Measurements from ENCODE around the gene SNU13. TPM values are rescaled to one million over a fixed set of nuclear protein-coding genes. Genes with fewer than 3 reads are reported as not detected.

The SNU13 gene
- total RNA-seq, 4 donors from 2014 or later = 65.2 to 106 (median 88.6) TPM

DNA sequence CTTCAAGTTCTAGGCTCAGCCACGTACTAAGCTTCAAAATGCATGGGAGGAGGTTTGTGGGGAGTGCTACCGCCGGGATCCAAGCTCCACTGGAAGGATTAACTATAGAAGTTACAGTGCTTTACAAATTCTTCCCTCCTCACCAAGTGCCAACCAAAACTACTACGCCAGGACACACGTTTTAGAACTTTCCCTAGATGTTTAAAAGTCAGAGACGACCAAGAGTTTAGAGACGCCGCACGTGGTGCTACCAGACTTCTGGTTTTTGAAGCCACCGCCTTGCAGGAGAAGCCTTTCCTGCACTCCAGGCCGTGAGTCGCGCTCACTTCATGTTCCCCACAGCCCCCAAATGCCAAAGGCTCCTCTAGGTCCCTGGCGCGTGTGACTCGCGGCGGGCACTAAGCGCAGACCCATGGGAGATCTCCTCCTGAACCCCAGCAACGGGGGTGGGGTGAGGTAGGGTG lies 734 bp downstream of the SNU13 start:
- TF ChIP-seq, protein P1, sequence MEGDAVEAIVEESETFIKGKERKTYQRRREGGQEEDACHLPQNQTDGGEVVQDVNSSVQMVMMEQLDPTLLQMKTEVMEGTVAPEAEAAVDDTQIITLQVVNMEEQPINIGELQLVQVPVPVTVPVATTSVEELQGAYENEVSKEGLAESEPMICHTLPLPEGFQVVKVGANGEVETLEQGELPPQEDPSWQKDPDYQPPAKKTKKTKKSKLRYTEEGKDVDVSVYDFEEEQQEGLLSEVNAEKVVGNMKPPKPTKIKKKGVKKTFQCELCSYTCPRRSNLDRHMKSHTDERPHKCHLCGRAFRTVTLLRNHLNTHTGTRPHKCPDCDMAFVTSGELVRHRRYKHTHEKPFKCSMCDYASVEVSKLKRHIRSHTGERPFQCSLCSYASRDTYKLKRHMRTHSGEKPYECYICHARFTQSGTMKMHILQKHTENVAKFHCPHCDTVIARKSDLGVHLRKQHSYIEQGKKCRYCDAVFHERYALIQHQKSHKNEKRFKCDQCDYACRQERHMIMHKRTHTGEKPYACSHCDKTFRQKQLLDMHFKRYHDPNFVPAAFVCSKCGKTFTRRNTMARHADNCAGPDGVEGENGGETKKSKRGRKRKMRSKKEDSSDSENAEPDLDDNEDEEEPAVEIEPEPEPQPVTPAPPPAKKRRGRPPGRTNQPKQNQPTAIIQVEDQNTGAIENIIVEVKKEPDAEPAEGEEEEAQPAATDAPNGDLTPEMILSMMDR (IDR thresholded peaks at IDR 0.05; ENCODE audit: low read depth) = no peak

DNA sequence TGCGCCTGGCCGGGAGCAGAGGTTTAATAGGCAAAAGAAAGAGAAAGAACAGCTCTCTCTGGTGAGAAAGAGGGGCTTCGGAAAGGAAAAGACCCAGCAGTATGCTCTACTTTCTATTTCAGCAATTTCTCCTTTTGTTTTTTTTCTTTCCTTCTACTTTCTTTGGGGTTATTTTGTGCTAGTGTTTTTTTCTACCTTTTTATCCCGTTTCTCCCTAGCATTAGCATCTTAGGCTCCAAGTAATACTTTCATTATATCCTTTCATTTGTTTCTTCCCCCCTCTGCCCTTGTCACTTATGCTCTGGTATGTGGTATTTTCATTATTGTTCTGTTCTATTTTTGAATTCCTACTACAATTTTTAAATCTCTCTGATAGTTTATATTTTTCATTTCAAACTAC lies 4.5 kb downstream of the SNU13 start:
- TF ChIP-seq, protein P1 (IDR thresholded peaks at IDR 0.05; ENCODE audit: low read depth) = no peak

DNA sequence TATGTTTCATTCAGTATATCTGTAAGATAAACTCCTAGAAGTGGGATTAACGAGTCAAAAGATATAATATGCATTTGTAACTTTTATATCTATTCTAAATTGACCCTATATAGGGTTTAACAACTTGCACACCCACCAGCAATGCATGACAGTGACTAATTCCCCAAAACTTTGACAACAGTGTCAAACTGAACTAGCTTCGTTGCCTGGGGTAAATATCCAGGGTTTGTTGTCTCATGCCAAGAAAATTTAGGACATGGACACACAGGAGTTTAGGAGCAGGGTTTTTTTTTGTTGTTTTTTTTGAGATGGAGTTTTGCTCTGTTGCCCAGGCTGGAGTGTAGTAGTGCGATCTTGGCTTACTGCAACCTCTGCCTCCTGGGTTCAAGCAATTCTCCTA lies 5.1 kb downstream of the SNU13 start:
- TF ChIP-seq, protein P1 (IDR thresholded peaks at IDR 0.05; ENCODE audit: low read depth) = no peak

DNA sequence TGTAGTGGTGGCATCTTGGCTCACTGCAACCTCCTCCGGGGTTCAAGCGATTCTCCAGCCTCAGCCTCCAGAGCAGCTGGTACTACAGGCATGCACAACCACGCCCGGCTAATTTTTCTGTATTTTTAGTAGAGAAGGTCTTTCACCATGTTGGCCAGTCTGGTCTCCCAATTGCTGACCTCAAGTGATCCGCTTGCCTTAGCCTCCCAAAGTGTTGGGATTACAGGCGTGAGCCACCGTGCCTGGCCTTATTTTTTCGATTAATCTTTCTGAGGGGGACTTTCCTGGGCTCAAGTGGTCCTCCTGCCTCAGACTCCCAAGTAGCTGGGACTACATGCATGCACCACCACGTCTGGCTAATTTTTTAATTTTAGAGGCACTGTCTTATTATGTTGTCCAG lies 5.6 kb downstream of the SNU13 start:
- TF ChIP-seq, protein P1 (IDR thresholded peaks at IDR 0.05; ENCODE audit: low read depth) = no peak

DNA sequence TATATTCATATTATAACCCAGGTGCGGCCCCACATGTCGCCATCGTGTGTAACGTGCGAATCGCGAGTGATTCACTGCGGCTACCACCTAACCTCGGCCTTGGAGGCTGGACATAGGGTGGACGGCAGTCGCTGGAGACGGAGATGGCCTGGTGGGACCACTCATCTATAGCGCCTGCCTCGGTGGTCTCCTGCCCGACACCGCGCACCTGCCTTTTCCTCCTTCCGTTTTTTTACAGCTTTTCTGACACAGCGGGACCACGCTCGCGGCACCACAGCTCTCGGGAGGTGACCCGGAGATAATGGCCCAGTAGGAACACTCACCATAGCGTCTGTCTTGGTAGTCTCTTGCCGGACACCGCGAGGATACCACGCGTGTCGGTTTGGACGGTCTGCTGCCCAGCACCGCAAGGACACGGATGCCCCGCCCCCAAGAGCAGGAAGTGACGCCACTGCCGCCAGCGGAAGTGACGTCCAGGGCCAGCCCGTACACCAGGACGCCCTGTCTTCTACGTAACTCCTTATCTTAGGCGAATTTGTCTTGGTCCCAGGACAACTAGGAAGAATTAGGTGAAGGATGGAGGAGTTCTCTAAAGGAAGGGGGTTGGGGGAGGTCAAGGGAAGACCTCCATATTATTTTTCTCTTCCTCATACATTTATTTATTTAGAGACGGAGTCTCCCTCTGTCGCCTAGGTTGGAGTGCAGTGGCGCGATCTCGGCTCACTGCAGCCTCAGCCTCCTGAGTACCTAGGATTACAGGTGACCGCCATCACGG lies 6.4 kb downstream of the SNU13 start:
- TF ChIP-seq, protein P1 (IDR thresholded peaks at IDR 0.05; ENCODE audit: low read depth) = no peak

DNA sequence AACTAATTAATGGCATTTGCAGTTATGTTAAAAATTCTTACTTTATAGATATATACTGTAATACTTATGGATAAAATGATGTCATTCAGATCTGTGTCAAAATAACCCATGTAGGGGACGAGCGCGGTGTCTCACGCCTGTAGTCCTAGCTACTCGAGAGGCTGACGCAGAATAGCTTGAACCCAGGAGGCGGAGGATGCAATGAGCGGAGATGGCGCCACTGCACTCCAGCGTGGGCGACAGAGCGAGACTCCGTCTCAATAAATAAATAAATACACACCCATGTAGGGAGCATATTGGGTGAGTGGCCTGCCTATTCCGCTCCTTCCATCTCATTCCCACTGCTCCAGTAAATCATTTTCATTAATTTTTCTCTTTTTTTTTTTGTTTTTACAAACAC lies 7.1 kb downstream of the SNU13 start:
- TF ChIP-seq, protein P1 (IDR thresholded peaks at IDR 0.05; ENCODE audit: low read depth) = no peak

DNA sequence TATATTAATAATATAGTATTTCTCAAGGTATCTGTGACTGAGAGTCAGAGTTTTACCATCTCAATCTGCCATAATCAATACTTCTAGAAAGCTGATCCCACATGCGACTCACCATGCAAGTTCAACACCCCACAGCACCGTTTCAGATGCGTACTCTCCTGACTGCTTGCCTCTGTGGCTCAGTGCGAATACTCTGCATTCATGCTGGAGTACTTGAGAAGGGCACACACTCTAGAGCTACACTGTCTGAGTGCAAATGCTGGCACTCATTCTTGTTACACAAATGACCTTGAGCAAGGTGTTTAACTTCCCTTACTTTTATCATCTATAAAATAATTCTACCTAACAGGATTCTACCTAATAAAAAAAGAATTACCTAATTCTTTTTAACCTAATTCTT lies 12.5 kb downstream of the SNU13 start:
- TF ChIP-seq, protein P1 (IDR thresholded peaks at IDR 0.05; ENCODE audit: low read depth) = no peak

Data from subcutaneous adipose tissue (tissue), 4 donors.